Loucy (cell line): ENCODE measurements around the gene CCL21.

Experiments
- H2AFZ ChIP-seq: fragments of 200-600 bp; sonication (generic); 2 replicates; pipeline ENCODE4 v1.6.0; 2016; ENCODE audit warnings: antibody characterized with exemption, mild to moderate bottlenecking, low read length, moderate library complexity
- H3F3A ChIP-seq: fragments of 200-600 bp; 2 replicates; pipeline ENCODE4 v1.6.0; 2016; ENCODE audit warnings: antibody characterized with exemption, low read depth, mild to moderate bottlenecking
- H3K27me3 ChIP-seq: fragments of 200-600 bp; sonication (generic); 2 replicates; pipeline ENCODE4 v1.6.1; 2014; ENCODE audit warnings: low read length, mild to moderate bottlenecking; ENCODE audit not compliant: insufficient read depth, poor library complexity, severe bottlenecking
- H3K36me3 ChIP-seq: fragments of 200-600 bp; sonication (generic); 2 replicates; pipeline ENCODE4 v1.6.1; 2016; ENCODE audit warnings: low read length; ENCODE audit not compliant: insufficient read depth
- H3K4me1 ChIP-seq: fragments of 200-600 bp; sonication (generic); 2 replicates; pipeline ENCODE4 v1.5.1; 2014; ENCODE audit warnings: low read length, mild to moderate bottlenecking; ENCODE audit not compliant: insufficient read depth, poor library complexity, severe bottlenecking
- H3K4me2 ChIP-seq: fragments of 200-600 bp; sonication (generic); 2 replicates; pipeline ENCODE4 v1.6.0; 2014; ENCODE audit warnings: antibody characterized with exemption, low read length, low read depth, mild to moderate bottlenecking; ENCODE audit not compliant: poor library complexity, severe bottlenecking
- H3K4me3 ChIP-seq: fragments of 200-600 bp; sonication (generic); 2 replicates; pipeline ENCODE4 v1.5.1; 2014; ENCODE audit warnings: low read length, mild to moderate bottlenecking, mixed read lengths; ENCODE audit not compliant: poor library complexity, severe bottlenecking
- H3K79me2 ChIP-seq: fragments of 200-600 bp; sonication (generic); 2 replicates; pipeline ENCODE4 v1.6.1; 2014; ENCODE audit warnings: low read length; ENCODE audit not compliant: insufficient read depth
- H3K9ac ChIP-seq: fragments of 200-600 bp; sonication (generic); 2 replicates; pipeline ENCODE4 v1.6.0; 2014; ENCODE audit warnings: mild to moderate bottlenecking, low read depth, low read length, moderate library complexity; ENCODE audit not compliant: poor library complexity, severe bottlenecking
- H3K9me2 ChIP-seq: fragments of 200-600 bp; sonication (generic); replicated peaks from 2 replicates; pipeline ENCODE4 v1.6.1; 2016; ENCODE audit warnings: low read depth, low read length, mixed read lengths
- H3K9me3 ChIP-seq: fragments of 200-600 bp; sonication (generic); 2 replicates; pipeline ENCODE4 v1.6.1; 2014; ENCODE audit warnings: mild to moderate bottlenecking, antibody characterized with exemption, low read length, low read depth; ENCODE audit not compliant: insufficient read depth
- H4K20me1 ChIP-seq: fragments of 200-600 bp; sonication (generic); 2 replicates; pipeline ENCODE4 v1.6.0; 2014; ENCODE audit warnings: antibody characterized with exemption, low read length, mild to moderate bottlenecking; ENCODE audit not compliant: insufficient read depth, poor library complexity, severe bottlenecking
- CTCF ChIP-seq: fragments of 200-600 bp; sonication (generic); conservative IDR thresholded peaks from 2 replicates; pipeline ENCODE4 v1.5.1; 2014; ENCODE audit warnings: mild to moderate bottlenecking, antibody characterized with exemption, low read length
- EZH2phosphoT487 ChIP-seq: fragments of 200-600 bp; IDR thresholded peaks from 2 replicates; pipeline ENCODE4 v1.6.1; 2018; ENCODE audit warnings: antibody characterized with exemption, mild to moderate bottlenecking, moderate library complexity, borderline replicate concordance

Gene CCL21

GRCh38 chr9:34707130-34707529 is 2.8 kb downstream of the CCL21 start:
- Histone ChIP-seq H3K9ac (no peak overlapping the region), H3K4me1 (no peaks in the 10 kb centered on the region), H3K79me2 (no peaks in the 10 kb centered on the region), H3K27me3 (no peaks in the 10 kb centered on the region), H4K20me1 (no peaks in the 10 kb centered on the region), H3F3A (no peaks in the 10 kb centered on the region), H3K4me3 (no peak overlapping the region), H3K4me2 (no peak overlapping the region), H2AFZ (no peak overlapping the region), H3K36me3 (no peaks in the 10 kb centered on the region), H3K9me2 (no peaks in the 10 kb centered on the region), H3K9me3 (no peaks in the 10 kb centered on the region)
- TF ChIP-seq EZH2phosphoT487 = no peak
- TF ChIP-seq CTCF = no peak

- no peaks in the 10 kb centered on the region for H4K20me1 ChIP-seq
- H3K9me2 ChIP-seq = no peaks in the 10 kb centered on the region
- H3K27me3 ChIP-seq = no peaks in the 10 kb centered on the region
- H3K9me3 ChIP-seq = no peaks in the 10 kb centered on the region
- no peaks in the 10 kb centered on the region for H3K79me2 ChIP-seq
- H2AFZ ChIP-seq = peak overlapping the region; percentile 77
- TF ChIP-seq CTCF (peak; percentile 95), EZH2phosphoT487 (no peak)
- peak overlapping the region; percentile 65 for H3K4me3 ChIP-seq
- H3F3A ChIP-seq = no peaks in the 10 kb centered on the region
- H3K36me3 ChIP-seq = no peaks in the 10 kb centered on the region
- no peak overlapping the region for H3K9ac ChIP-seq
- peak overlapping the region; percentile 64 for H3K4me2 ChIP-seq
- no peaks in the 10 kb centered on the region for H3K4me1 ChIP-seq
Measured at GRCh38 chr9:34701769-34702736, 7.9 kb downstream of the CCL21 start.

- peak overlapping the region; percentile 64 for H3K4me2 ChIP-seq
- H3K9me3 ChIP-seq = no peaks in the 10 kb centered on the region
- no peaks in the 10 kb centered on the region for H3K27me3 ChIP-seq
- H4K20me1 ChIP-seq = no peaks in the 10 kb centered on the region
- no peaks in the 10 kb centered on the region for H3K36me3 ChIP-seq
- no peaks in the 10 kb centered on the region for H3F3A ChIP-seq
- H3K79me2 ChIP-seq = no peaks in the 10 kb centered on the region
- peak overlapping the region; percentile 65 for H3K4me3 ChIP-seq
- no peaks in the 10 kb centered on the region for H3K9me2 ChIP-seq
- H3K9ac ChIP-seq = no peak overlapping the region
- H2AFZ ChIP-seq = peak overlapping the region; percentile 77
- peak; percentile 73 for TF ChIP-seq CTCF
- no peak for TF ChIP-seq EZH2phosphoT487
- no peaks in the 10 kb centered on the region for H3K4me1 ChIP-seq
Measured at GRCh38 chr9:34701023-34701768, 8.7 kb downstream of the CCL21 start.
